Renal pelvis (tissue), 4 donors: Measurements from ENCODE around the gene FBXW8. TPM values are rescaled to one million over a fixed set of nuclear protein-coding genes. Genes with fewer than 3 reads are reported as not detected.

Experiments
- DNase-seq: peaks from one replicate; pipeline ENCODE4 v3.0.0-alpha.2; 2013
- polyA plus RNA-seq, 3 donors: library from polyadenylated mRNA; unstranded; fragments of 120-200 nt; gene quantifications; one replicate each; pipeline ENCODE4 v1.2.1, GENCODE V29; 2013; ENCODE audit not compliant: insufficient read length in 3 of 3

Gene FBXW8
- polyA plus RNA-seq, 3 donors = 25.3 to 25.9 (median 25.6) TPM

GRCh38 chr12:117019866-117020265 is 109.1 kb downstream of the FBXW8 start:
- no peak for DNase-seq

GRCh38 chr12:117020536-117021220 is 109.9 kb downstream of the FBXW8 start:
- no peak for DNase-seq

- DNase-seq = no peak
These were observed 111.7 kb downstream of the FBXW8 start for GRCh38 chr12:117022465-117022864.

- DNase-seq = no peak
These were observed 113.5 kb downstream of the FBXW8 start for GRCh38 chr12:117023998-117024960.

GRCh38 chr12:117024961-117025480 is 114.3 kb downstream of the FBXW8 start:
- no peak for DNase-seq

- DNase-seq = peak; percentile 78
These were observed 114.9 kb downstream of the FBXW8 start for GRCh38 chr12:117025481-117026151.

GRCh38 chr12:117026343-117026742 is 115.6 kb downstream of the FBXW8 start:
- DNase-seq = no peak

GRCh38 chr12:117026921-117027250 is 116.1 kb downstream of the FBXW8 start:
- no peak for DNase-seq

GRCh38 chr12:117027251-117028086 is 116.7 kb downstream of the FBXW8 start:
- no peak for DNase-seq

- no peak for DNase-seq
These were observed 117.5 kb downstream of the FBXW8 start for GRCh38 chr12:117028254-117028653.

- DNase-seq = no peak
These were observed 119.6 kb downstream of the FBXW8 start for GRCh38 chr12:117030187-117030900.

- no peak for DNase-seq
These were observed 121.3 kb downstream of the FBXW8 start for GRCh38 chr12:117031843-117032592.

- peak; percentile 71 for DNase-seq
These were observed 122.0 kb downstream of the FBXW8 start for GRCh38 chr12:117032593-117033381.

GRCh38 chr12:117033382-117034221 is 122.9 kb downstream of the FBXW8 start:
- DNase-seq = no peak

- no peak for DNase-seq
These were observed 123.5 kb downstream of the FBXW8 start for GRCh38 chr12:117034249-117034648.

- no peak for DNase-seq
These were observed 124.0 kb downstream of the FBXW8 start for GRCh38 chr12:117034701-117035151.

- DNase-seq = no peak
These were observed 124.5 kb downstream of the FBXW8 start for GRCh38 chr12:117035287-117035686.

GRCh38 chr12:117036046-117036445 is 125.3 kb downstream of the FBXW8 start:
- no peak for DNase-seq
